MCF 10A (cell line): Measurements from ENCODE around the gene ZNF524. TPM values are rescaled to one million over a fixed set of nuclear protein-coding genes. Genes with fewer than 3 reads are reported as not detected.
A peak's percentile ranks its signal among the peaks of the same experiment; 100 is the strongest.

ENCODE experiments used
- BruUV-seq: library from RNA; stranded (reverse); fragments of 400-500 nt; replicated peaks from 2 replicates; lab custom pipeline; 2021; lab: Mats Ljungman, UMichigan
- CTCF ChIA-PET: fragments of 300-600 bp; sonication (Branson Sonifier 250); formaldehyde crosslinking; extraction: SDS; loops from one replicate; lab custom pipeline; 2021; ENCODE audit warnings: antibody characterized with exemption, inconsistent platforms; lab: Yijun Ruan, JAX
- POLR2A ChIA-PET: fragments of 300-600, 350-650 bp; sonication (Branson Sonifier 250); formaldehyde crosslinking; extraction: SDS; loops from one replicate; lab custom pipeline; 2020; ENCODE audit warnings: antibody characterized with exemption, inconsistent platforms; lab: Yijun Ruan, JAX
- DNase-seq: peaks from one replicate; pipeline ENCODE4 v3.0.0-alpha.2; 2018; ENCODE audit not compliant: unreplicated experiment
- H3K27ac Mint-ChIP-seq: one replicate; pipeline ENCODE4 v1.8.0; 2022; ENCODE audit warnings: mild to moderate bottlenecking, low read depth, mixed read lengths; ENCODE audit not compliant: unreplicated experiment
- H3K27me3 Mint-ChIP-seq: one replicate; pipeline ENCODE4 v1.8.0; 2022; ENCODE audit warnings: mixed read lengths; ENCODE audit not compliant: insufficient read depth, unreplicated experiment
- H3K36me3 Mint-ChIP-seq: one replicate; pipeline ENCODE4 v1.8.0; 2022; ENCODE audit warnings: mild to moderate bottlenecking, moderate library complexity, mixed read lengths; ENCODE audit not compliant: insufficient read depth, unreplicated experiment
- H3K4me1 Mint-ChIP-seq: one replicate; pipeline ENCODE4 v1.8.0; 2022; ENCODE audit warnings: mixed read lengths; ENCODE audit not compliant: insufficient read depth, unreplicated experiment
- H3K4me3 Mint-ChIP-seq: one replicate; pipeline ENCODE4 v1.8.0; 2022; ENCODE audit warnings: mild to moderate bottlenecking, moderate library complexity, mixed read lengths; ENCODE audit not compliant: unreplicated experiment
- H3K9me3 Mint-ChIP-seq: one replicate; pipeline ENCODE4 v1.8.0; 2022; ENCODE audit warnings: mixed read lengths; ENCODE audit not compliant: unreplicated experiment
- intact Hi-C: fragments of 100-400 bp; cut with micrococcal nuclease; formaldehyde crosslinking; loops from 2 replicates; pipeline ENCODE4 v1.14.1; 2022
- total RNA-seq: library from RNA; stranded (reverse); gene quantifications from 2 replicates; pipeline ENCODE4 v1.2.3, GENCODE V29; 2022
- TF ChIP-seq, protein P1 (sequence below): fragments of 200-600 bp; IDR thresholded peaks from one replicate; pipeline ENCODE4 v1.8.0; 2022; ENCODE audit warnings: antibody characterized with exemption, mild to moderate bottlenecking; ENCODE audit not compliant: unreplicated experiment

The ZNF524 gene
- total RNA-seq, 1 experiment from 2014 or later: 17.6 TPM

DNA sequence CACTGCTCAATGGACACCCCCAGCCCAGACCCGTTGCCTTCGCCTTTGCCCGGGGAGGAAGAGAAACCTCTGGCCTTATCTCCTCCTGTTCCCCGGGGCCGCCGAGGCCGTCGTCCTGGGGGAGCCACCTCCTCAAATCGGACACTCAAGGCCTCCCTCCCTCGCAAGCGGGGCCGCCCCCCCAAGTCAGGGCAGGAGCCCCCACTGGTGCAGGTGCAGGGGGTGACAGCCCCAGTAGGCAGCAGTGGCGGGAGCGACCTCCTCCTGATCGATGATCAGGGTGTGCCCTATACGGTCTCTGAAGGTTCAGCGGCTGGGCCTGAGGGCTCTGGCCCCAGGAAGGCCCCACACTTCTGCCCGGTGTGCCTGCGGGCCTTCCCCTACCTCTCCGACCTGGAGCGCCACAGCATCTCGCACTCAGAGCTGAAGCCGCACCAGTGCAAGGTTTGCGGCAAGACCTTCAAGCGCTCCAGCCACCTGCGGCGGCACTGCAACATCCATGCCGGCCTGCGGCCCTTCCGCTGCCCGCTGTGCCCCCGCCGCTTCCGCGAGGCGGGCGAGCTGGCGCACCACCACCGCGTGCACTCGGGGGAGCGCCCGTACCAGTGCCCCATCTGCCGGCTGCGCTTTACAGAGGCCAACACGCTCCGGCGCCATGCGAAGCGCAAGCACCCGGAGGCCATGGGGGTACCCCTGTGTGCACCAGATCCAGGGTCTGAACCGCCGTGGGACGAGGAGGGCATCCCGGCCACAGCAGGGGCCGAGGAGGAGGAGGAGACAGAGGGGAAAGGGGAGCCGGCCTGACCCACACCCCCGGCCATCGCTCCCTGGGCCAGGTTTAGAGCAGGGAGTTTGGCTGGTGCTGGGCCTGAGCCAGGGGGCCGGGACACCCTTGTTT lies 2.3 kb downstream of the ZNF524 start:
- H3K4me3 Mint-ChIP-seq: no peak overlapping the region
- no peak for DNase-seq
- peaks cover 50% of the 10 kb centered on the region for H3K4me1 Mint-ChIP-seq
- intact Hi-C loops: no loop called here
- H3K36me3 Mint-ChIP-seq: peaks cover 28% of the 10 kb centered on the region
- BruUV-seq: no TSS peak
- no peaks in the 10 kb centered on the region for H3K27me3 Mint-ChIP-seq
- peak overlapping the region; percentile 90 for H3K27ac Mint-ChIP-seq
- CTCF ChIA-PET: interaction anchor here (0.5 to 2.0 kb wide), 4 partner anchors 31 to 455 kb away, joined by 3 to 6 read pairs (median 3); no protein-coding TSS in a partner anchor
- POLR2A ChIA-PET: interaction anchor here (0.5 to 1.6 kb wide), 3 partner anchors 19 to 409 kb away, joined by 3 to 5 read pairs (median 4); no protein-coding TSS in a partner anchor
- TF ChIP-seq, protein P1, sequence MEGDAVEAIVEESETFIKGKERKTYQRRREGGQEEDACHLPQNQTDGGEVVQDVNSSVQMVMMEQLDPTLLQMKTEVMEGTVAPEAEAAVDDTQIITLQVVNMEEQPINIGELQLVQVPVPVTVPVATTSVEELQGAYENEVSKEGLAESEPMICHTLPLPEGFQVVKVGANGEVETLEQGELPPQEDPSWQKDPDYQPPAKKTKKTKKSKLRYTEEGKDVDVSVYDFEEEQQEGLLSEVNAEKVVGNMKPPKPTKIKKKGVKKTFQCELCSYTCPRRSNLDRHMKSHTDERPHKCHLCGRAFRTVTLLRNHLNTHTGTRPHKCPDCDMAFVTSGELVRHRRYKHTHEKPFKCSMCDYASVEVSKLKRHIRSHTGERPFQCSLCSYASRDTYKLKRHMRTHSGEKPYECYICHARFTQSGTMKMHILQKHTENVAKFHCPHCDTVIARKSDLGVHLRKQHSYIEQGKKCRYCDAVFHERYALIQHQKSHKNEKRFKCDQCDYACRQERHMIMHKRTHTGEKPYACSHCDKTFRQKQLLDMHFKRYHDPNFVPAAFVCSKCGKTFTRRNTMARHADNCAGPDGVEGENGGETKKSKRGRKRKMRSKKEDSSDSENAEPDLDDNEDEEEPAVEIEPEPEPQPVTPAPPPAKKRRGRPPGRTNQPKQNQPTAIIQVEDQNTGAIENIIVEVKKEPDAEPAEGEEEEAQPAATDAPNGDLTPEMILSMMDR: no peak
- H3K9me3 Mint-ChIP-seq: no peaks in the 10 kb centered on the region

DNA sequence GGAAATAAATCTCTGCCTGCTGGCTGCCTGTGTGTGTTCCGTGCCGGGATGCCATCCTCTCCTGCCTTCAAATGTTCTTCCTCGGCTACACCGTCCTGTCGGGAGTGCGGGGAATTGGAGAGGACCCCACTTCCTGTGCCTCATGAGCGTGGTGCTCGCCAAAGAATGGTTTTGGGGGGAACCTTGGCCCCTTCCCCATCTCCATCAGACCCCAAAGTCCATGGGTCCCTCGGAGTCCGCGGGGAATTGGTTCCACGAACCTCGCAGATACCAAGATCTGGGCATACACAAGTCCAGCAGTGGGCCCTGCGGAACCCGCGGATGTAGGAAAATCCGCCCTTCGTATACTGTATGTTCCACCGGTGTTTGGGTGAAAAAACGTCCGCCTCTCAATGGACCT lies 3.0 kb downstream of the ZNF524 start:
- no peak for DNase-seq
- peak overlapping the region; percentile 40 for H3K4me3 Mint-ChIP-seq
- no peaks in the 10 kb centered on the region for H3K9me3 Mint-ChIP-seq
- ChIA-PET CTCF (interaction anchor here (4.5 kb wide), 1 partner anchor 99 kb away, joined by 23 read pairs; no protein-coding TSS in a partner anchor), POLR2A (no interaction called here)
- intact Hi-C loops: no loop called here
- H3K36me3 Mint-ChIP-seq: peaks cover 30% of the 10 kb centered on the region
- peaks cover 52% of the 10 kb centered on the region for H3K4me1 Mint-ChIP-seq
- TF ChIP-seq, protein P1: no peak
- H3K27ac Mint-ChIP-seq: no peak overlapping the region
- H3K27me3 Mint-ChIP-seq: no peaks in the 10 kb centered on the region
- BruUV-seq: no TSS peak

DNA sequence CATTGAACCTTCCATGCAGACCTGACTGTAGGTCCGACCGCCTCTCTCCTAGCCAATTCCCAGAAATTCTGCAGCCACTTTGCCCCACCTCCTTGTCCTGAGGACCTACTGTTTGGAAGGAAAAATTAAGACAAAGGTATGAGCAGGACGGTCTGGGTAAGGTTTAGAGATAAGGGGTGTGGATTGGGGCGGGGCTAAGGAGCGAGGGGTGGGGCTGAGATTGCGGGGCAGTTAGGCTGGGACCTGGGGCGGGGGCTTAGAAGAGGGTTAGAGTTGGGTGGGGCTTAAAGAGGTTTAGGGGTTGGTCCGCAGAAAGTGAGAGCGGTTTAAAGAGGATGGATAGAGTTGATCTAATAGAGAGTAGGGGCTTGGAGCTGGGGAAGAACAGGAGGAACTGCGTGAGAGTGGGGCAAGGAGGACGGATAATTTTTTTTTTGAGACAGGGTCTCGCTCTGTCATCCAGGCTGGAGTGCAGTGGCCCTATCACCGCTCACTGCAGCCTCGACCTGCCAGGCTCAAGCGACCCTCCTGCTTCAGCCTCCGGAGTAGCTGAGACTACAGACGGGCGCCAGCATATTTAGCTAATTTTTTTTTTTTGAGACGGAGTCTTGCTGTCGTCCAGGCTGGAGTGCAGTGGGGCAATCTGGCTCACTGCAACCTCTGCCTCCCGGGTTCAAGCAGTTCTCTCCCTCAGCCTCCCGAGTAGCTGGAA lies 3.6 kb downstream of the ZNF524 start:
- no peaks in the 10 kb centered on the region for H3K27me3 Mint-ChIP-seq
- H3K27ac Mint-ChIP-seq: no peak overlapping the region
- peaks cover 33% of the 10 kb centered on the region for H3K36me3 Mint-ChIP-seq
- ChIA-PET POLR2A (interaction anchor here (0.6 to 1.6 kb wide), 9 partner anchors 21 to 1141 kb away, joined by 3 to 8 read pairs (median 4); partner anchors contain the start of genes ZNF581 and ZNF784), CTCF (interaction anchor here (0.8 to 4.5 kb wide), 4 partner anchors 24 to 100 kb away, joined by 3 to 23 read pairs (median 14); no protein-coding TSS in a partner anchor)
- intact Hi-C loops: no loop called here
- H3K4me1 Mint-ChIP-seq: peaks cover 50% of the 10 kb centered on the region
- BruUV-seq: no TSS peak
- DNase-seq: no peak
- peak overlapping the region; percentile 40 for H3K4me3 Mint-ChIP-seq
- TF ChIP-seq, protein P1: no peak
- no peaks in the 10 kb centered on the region for H3K9me3 Mint-ChIP-seq
